Small intestine (tissue), 7 donors: ENCODE results near the gene UVRAG. TPM values are rescaled to one million over a fixed set of nuclear protein-coding genes. Genes with fewer than 3 reads are reported as not detected.
A peak's percentile ranks its signal among the peaks of the same experiment; 100 is the strongest.

Source experiments
- DNase-seq, 2 donors: peaks; one replicate each; pipeline versions ENCODE4 v3.0.0 to v3.0.0-alpha.2; 2013
- FAIRE-seq: peaks from 2 replicates; lab custom pipeline; 2012; peaks lifted over from hg19 to GRCh38; lab: Jason Lieb, UNC
- H3K27ac ChIP-seq, 3 donors: one replicate each; pipeline ENCODE4 v1.5.1; 2013; ENCODE audit warnings: low read length in 2 of 3, mild to moderate bottlenecking in 2 of 3, control low read depth in 1 of 3, inconsistent platforms in 1 of 3, low read depth in 1 of 3, moderate library complexity in 1 of 3
- H3K27me3 ChIP-seq, 3 donors: one replicate each; pipeline ENCODE4 v1.6.1; 2013; ENCODE audit warnings: low read length in 3 of 3, inconsistent platforms in 1 of 3; ENCODE audit not compliant: control insufficient read depth in 3 of 3, insufficient read depth in 3 of 3
- H3K36me3 ChIP-seq, 3 donors: one replicate each; pipeline ENCODE4 v1.6.1; 2013; ENCODE audit warnings: low read length in 3 of 3, inconsistent platforms in 1 of 3, low read depth in 1 of 3, mild to moderate bottlenecking in 1 of 3, moderate library complexity in 1 of 3; ENCODE audit not compliant: control insufficient read depth in 3 of 3, insufficient read depth in 2 of 3
- H3K4me1 ChIP-seq, 3 donors: one replicate each; pipeline ENCODE4 v1.6.1; 2013; ENCODE audit warnings: low read length in 2 of 3, inconsistent platforms in 1 of 3, low read depth in 1 of 3, mild to moderate bottlenecking in 1 of 3, moderate library complexity in 1 of 3; ENCODE audit not compliant: control insufficient read depth in 3 of 3, insufficient read depth in 2 of 3
- H3K4me3 ChIP-seq, 3 donors: one replicate each; pipeline ENCODE4 v1.5.1; 2013; ENCODE audit warnings: low read length in 3 of 3, control low read depth in 1 of 3, inconsistent platforms in 1 of 3, low read depth in 1 of 3, mild to moderate bottlenecking in 1 of 3, moderate library complexity in 1 of 3
- H3K9me3 ChIP-seq, 2 donors: one replicate each; pipeline ENCODE4 v1.6.1; 2013; ENCODE audit warnings: low read depth in 1 of 2, low read length in 1 of 2; ENCODE audit not compliant: control insufficient read depth in 2 of 2, insufficient read depth in 1 of 2
- WGBS, 3 donors: extraction: QIAGEN DNeasy Blood & Tissue Kit; methylation state at CpG; one replicate each; pipeline ENCODE4 v1.1.7; 2013; 5-methylcytosine and 5-hydroxymethylcytosine counted together
- polyA plus RNA-seq, 4 donors: library from polyadenylated mRNA; stranded (reverse) in 3 of 4; unstranded in 1 of 4; fragments of 200-250 nt in 3 of 4; fragments of 120-200 nt in 1 of 4; gene quantifications; one replicate each; pipeline versions ENCODE4 v1.2.1 to v1.2.3, GENCODE V29; 2013
- donor health status: healthy with polysubstance abuse.
- donor health status: control.
- donor health status: control.
- donor health status: Bipolar disorder and iron deficiency.
- donor health status: healthy.

Gene UVRAG
- polyA plus RNA-seq, 4 donors, result 5.4 to 13.2 (median 7.1) TPM

GRCh38 chr11:75809111-75809510 lies 5.9 kb upstream of the UVRAG start:
- Histone ChIP-seq H3K9me3 (no peaks in the 10 kb centered on the region), H3K27ac (no peak overlapping the region), H3K4me3 (no peak overlapping the region), H3K27me3 (no peaks in the 10 kb centered on the region), H3K36me3 (no peaks in the 10 kb centered on the region), H3K4me1 (peaks cover 0 to 4% (median 0%) of the 10 kb centered on the region in 3 donors)
- DNase-seq, result no peak
- no peak for FAIRE-seq
- WGBS, 3 donors, result 62 to 68% (median 64%) methylated on average over 2 of the region's 2 CpGs

GRCh38 chr11:75809991-75810390 lies 5.0 kb upstream of the UVRAG start:
- H3K36me3 ChIP-seq, result no peaks in the 10 kb centered on the region
- H3K4me3 ChIP-seq, result no peak overlapping the region
- peak overlapping the region in 1 of 3 donors; percentile 28 for H3K27ac ChIP-seq
- H3K27me3 ChIP-seq, result no peaks in the 10 kb centered on the region
- H3K9me3 ChIP-seq, result no peaks in the 10 kb centered on the region
- 86 to 97% (median 93%) methylated on average over 2 of the region's 2 CpGs for WGBS, 3 donors
- no peak for FAIRE-seq
- H3K4me1 ChIP-seq, result peaks cover 0 to 5% (median 0%) of the 10 kb centered on the region in 3 donors
- no peak for DNase-seq

GRCh38 chr11:75810637-75811390 lies 4.2 kb upstream of the UVRAG start:
- WGBS, 3 donors, result 79 to 89% (median 79%) methylated on average over 8 of the region's 8 CpGs
- H3K36me3 ChIP-seq, result no peaks in the 10 kb centered on the region
- H3K4me1 ChIP-seq, result peaks cover 0 to 5% (median 0%) of the 10 kb centered on the region in 3 donors
- H3K9me3 ChIP-seq, result no peaks in the 10 kb centered on the region
- no peak for DNase-seq
- no peak overlapping the region for H3K4me3 ChIP-seq
- peak overlapping the region in 1 of 3 donors; percentile 17 for H3K27ac ChIP-seq
- no peaks in the 10 kb centered on the region for H3K27me3 ChIP-seq
- no peak for FAIRE-seq

GRCh38 chr11:75811485-75811884 lies 3.5 kb upstream of the UVRAG start:
- H3K27ac ChIP-seq, result no peak overlapping the region
- H3K9me3 ChIP-seq, result no peaks in the 10 kb centered on the region
- no peak overlapping the region for H3K4me3 ChIP-seq
- no peaks in the 10 kb centered on the region for H3K36me3 ChIP-seq
- 76 to 82% (median 77%) methylated on average over 2 of the region's 2 CpGs for WGBS, 3 donors
- FAIRE-seq (no peak), DNase-seq (no peak)
- H3K4me1 ChIP-seq, result peaks cover 2 to 9% (median 2%) of the 10 kb centered on the region in 3 donors
- no peaks in the 10 kb centered on the region for H3K27me3 ChIP-seq

GRCh38 chr11:75812542-75813040 lies 2.4 kb upstream of the UVRAG start:
- no peak overlapping the region for H3K27ac ChIP-seq
- H3K4me3 ChIP-seq, result no peak overlapping the region
- no peaks in the 10 kb centered on the region for H3K27me3 ChIP-seq
- WGBS, 3 donors, result 77 to 82% (median 81%) methylated on average over 2 of the region's 2 CpGs
- no peaks in the 10 kb centered on the region for H3K36me3 ChIP-seq
- H3K4me1 ChIP-seq, result peaks cover 4 to 15% (median 7%) of the 10 kb centered on the region in 3 donors
- no peak for DNase-seq
- no peaks in the 10 kb centered on the region for H3K9me3 ChIP-seq
- FAIRE-seq, result no peak

DNA sequence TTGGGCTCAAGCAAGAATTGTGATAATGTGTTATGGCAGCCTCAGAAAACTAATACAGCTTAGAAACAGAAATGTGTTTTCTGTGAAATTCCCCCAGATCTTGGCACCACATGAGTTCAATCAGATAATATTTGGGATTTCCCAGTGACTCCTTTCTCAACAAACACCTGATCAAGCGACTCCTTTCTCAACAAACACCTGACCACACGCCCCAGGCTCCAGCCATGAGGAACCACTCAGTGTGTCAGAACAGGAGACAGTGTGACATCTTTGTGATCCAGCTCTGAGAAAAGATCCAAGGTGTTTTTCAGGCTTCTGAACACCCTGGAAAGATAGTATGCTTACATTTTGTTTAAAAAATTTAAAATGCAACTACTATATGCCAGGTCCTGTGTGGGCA lies 1.9 kb upstream of the UVRAG start:
- FAIRE-seq (no peak), DNase-seq (no peak)
- Histone ChIP-seq H3K4me3 (no peak overlapping the region), H3K4me1 (peaks cover 4 to 15% (median 7%) of the 10 kb centered on the region in 3 donors), H3K9me3 (no peaks in the 10 kb centered on the region), H3K27ac (peak overlapping the region in 1 of 3 donors; percentile 42), H3K36me3 (no peaks in the 10 kb centered on the region), H3K27me3 (no peaks in the 10 kb centered on the region)
- WGBS, 3 donors, result 83 to 88% (median 84%) methylated on average over 2 of the region's 2 CpGs

GRCh38 chr11:75813622-75814039 lies 1.4 kb upstream of the UVRAG start:
- FAIRE-seq (no peak), DNase-seq (no peak)
- Histone ChIP-seq H3K4me3 (no peak overlapping the region), H3K27ac (peak overlapping the region in 1 of 3 donors; percentile 79), H3K4me1 (peaks cover 4 to 15% (median 7%) of the 10 kb centered on the region in 3 donors), H3K36me3 (no peaks in the 10 kb centered on the region), H3K27me3 (no peaks in the 10 kb centered on the region), H3K9me3 (no peaks in the 10 kb centered on the region)
- 69 to 86% (median 84%) methylated on average over 1 of the region's 1 CpG for WGBS, 3 donors

GRCh38 chr11:75814363-75814676 lies 690 bp upstream of the UVRAG start:
- FAIRE-seq, result no peak

More at GRCh38 chr11:75814363-75814676, 690 bp upstream of the UVRAG start:
- peaks cover 4 to 15% (median 7%) of the 10 kb centered on the region in 3 donors for H3K4me1 ChIP-seq
- H3K4me3 ChIP-seq, result peak overlapping the region; percentile 16 to 98 (median 86)
- H3K9me3 ChIP-seq, result no peaks in the 10 kb centered on the region
- H3K36me3 ChIP-seq, result no peaks in the 10 kb centered on the region
- 1% methylated on average over 12 of the region's 12 CpGs for WGBS, 3 donors
- no peak for DNase-seq
- no peaks in the 10 kb centered on the region for H3K27me3 ChIP-seq
- H3K27ac ChIP-seq, result peak overlapping the region; percentile 73 to 85 (median 79)
